ENCODE measurements around the gene ARHGDIG.
A peak's percentile ranks its signal among the peaks of the same experiment; 100 is the strongest.
"Not testable (repeated sequence)": the region's sequence is repeated elsewhere in the genome, so short reads cannot be mapped to it uniquely, and the experiment has no call there.

Gene ARHGDIG

GRCh38 chr16:264440-264951, 15.9 kb upstream of the ARHGDIG start:
- DNase-seq: no peak

GRCh38 chr16:265002-265529, 15.3 kb upstream of the ARHGDIG start:
- no peak for DNase-seq

DNA sequence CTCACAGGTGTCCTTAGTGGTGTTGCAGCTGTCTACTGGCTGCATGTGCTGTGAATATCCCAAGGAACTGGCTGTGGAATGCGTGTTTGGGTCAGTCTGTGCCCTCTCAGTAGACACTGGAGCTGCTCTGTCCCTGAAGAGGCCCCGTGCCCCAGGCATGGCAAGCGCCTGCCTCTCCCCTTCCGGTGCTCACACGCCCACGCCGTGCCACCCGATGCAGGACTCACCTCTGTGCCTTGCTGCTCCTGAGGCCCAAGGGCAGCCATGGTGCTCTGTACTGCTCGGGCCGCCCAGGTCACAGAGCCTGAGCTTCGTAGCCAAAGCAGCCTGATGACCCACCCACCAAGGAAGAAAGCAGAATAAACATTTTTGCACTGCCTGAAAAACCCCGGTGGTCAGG, 14.7 kb upstream of the ARHGDIG start:
- DNase-seq: no peak

GRCh38 chr16:266258-267164, 13.9 kb upstream of the ARHGDIG start:
- DNase-seq: no peak

DNA sequence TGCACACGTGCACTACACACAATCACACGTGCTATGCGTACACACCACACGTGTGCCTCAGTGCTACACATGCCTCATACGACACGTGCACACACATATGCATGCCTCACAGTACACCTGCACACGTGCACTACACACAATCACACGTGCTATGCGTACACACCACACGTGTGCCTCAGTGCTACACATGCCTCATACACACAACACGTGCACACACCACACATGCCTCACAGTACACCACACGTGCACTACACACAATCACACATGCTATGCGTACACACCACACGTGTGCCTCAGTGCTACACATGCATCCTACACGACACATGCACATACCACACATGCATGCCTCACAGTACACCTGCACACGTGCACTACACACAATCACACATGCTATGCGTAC, 12.8 kb upstream of the ARHGDIG start:
- not testable (repeated sequence) for DNase-seq

DNA sequence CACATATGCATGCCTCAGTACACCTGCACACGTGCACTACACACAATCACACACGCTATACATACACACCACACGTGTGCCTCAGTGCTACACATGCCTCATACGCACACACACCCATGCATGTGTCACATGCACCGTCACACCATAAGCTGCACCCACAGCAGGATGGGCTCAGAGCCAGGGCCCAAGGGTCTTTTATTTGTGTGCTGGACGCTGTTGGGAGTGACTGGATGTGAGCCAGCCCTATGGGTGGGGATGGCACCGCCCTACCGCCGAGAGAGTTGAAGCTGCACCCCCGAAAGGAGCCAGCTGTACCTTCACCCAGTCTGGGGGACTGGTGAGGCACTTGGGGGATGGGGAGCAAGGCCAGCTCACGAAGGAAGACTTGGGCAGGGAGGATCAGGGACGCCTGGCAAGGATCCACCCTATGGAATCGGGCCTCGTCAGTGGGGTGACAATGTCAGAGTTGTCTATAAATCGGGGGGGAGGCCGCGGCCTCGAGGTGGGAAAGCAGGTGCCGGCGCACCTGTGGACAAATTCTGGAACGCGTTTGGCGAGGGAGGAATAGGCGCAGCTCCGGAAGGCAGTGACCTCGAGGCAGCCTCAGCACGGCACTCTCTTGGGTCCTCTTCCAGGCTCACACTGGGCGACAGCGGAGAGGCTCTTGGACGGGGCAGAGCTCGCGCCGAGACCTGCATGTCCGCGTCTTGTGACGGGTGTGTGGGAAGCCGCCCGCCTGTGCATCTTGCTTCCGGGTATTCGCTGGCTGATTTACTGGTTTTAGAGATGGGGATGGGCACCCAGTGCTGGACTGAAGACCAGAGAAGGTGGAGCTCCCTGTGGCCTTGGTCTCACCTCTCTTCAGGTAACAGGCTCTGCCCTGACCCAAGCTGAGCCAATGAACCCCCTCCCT, 12.0 kb upstream of the ARHGDIG start:
- DNase-seq: no peak

DNA sequence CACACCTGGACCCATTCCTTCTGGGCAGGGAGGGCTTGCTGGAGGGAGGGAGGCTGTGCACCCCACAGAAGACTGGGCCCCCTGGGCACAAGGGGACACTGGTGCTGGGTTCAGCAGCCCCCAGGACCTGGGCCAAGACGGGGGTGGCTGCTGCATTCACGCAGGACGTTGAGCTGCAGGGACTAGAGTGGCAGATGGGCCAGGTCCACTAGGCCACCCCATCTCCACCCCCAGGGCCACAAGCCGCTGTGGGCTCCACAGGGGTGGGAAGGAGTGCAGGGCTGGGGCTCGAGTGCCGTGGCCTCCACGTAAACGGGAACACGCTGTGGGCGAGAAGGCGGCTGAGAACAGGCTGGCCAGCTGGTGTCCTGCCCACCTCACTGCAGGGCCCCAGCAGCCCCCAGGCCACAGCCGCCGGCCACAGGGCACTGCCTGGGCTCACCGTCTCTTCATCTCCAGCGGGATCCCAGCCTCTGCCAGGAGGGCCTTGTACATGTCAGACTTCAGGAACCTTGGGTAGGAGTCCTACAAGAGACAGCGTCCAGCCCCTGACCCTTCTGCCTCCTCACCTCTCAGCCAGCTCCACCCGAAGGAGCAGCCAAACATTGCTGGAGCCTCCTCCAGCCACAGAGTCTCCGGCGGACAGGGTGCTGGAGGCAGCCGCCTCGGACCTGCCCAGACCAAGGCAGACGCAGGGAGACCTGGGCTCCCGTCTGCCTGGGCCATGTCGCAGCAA, 11.2 kb upstream of the ARHGDIG start:
- DNase-seq: no peak

DNA sequence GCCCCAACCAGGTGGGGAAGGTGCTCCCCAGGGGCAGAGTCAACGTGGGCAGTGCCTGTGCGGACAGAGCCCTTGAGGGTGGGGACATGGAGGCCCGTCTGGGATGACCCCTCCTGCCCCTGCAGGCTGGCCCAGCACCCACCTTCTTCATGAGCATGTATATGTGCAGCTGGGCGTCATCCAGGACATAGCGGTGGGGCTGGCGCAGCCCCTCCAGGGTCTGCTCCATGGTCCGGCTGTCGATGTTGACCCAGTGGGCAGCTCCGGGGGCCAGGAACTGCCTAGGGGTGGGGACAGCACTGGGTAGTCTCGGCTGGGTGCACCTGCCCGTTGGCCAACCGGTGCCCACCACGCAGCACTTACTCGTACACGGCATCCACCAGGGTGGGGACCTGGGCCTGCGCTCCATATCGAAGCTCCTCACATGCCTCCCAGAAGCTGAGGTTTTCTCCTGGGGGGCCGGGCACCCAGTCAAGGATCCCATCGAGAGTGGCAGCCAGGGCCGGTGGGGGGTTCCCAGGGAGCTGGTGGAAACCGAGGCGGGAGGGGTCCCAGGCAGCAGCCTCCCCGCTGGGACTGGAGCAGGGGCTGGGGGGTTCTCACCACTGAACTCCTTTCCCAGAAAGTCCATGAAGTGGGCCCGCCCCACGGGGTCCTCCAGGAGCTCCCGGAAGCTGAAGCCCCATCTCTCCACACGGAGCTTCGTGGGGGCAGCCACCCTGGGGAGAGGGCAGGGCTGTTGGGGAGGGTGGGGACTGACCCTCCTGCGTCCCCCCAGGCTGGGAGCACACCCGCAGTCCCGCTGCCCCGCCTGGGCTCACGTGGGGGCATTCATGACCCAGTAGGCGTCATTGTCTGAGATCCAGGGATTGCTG, 9.8 kb upstream of the ARHGDIG start:
- DNase-seq: no peak

GRCh38 chr16:272633-273546, 7.5 kb upstream of the ARHGDIG start:
- no peak for DNase-seq

- DNase-seq: no peak
Observed at GRCh38 chr16:273547-274421, 6.6 kb upstream of the ARHGDIG start.

GRCh38 chr16:275041-275641, 5.2 kb upstream of the ARHGDIG start:
- DNase-seq: no peak

- DNase-seq: no peak
Observed at GRCh38 chr16:275786-276232, 4.6 kb upstream of the ARHGDIG start, which contains the start of gene RGS11. TSS of gene RGS11 (minus strand) at chr16:275944. CDS start at chr16:275911, 33 bp downstream.

DNA sequence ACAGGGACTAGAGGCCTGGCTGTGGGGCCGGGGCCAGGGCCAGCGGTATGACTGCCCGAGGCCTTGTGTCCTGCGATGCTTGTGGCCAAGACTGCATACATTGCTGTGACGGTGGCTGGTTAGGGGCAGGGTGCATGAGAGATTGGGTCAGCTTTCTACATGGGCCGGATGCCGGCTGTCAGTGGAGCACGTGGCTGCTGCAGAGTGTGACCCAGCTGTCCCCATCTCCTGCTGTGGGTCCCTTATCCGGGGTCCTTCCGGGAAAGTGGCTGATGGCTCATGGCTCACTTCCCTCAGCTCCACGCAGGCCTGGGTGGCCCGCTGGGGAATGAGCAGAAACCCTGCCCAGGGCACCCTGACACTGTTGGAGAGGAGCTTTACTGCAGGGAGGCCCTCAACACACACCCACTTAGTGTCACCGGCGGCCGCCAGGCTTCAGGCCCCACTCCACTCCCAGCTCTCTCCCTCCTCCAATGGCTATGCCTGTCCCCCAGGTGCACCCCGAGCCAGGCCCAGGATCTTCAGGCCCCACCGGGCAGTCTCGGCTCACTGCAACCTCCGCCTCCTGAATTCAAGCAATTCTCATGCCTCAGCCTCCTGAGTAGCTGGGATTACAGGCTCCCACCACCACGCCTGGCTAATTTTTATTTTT, 3.8 kb upstream of the ARHGDIG start:
- DNase-seq: no peak

GRCh38 chr16:278863-279366, 1.5 kb upstream of the ARHGDIG start:
- peak; percentile 23 for DNase-seq

DNA sequence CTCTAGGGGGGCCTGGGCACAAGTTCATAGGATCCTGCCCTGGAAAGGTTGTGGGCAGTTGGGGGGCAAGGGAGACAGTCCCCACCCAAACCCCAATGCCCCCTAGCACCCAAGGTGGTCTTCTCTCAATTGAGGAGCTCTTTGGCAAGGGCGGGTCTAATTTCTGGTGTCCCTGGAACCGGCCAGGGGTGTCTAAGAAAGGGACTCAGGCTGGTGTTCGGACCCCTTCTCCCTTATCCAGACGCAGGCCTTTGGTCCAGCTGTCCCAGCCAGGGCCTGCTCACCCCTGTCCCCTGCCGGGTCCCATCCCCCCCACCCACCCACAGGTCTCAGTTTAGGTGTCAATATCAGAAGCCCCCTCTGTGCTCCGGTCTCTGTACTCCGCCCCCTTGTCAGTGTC, 860 bp upstream of the ARHGDIG start:
- DNase-seq: no peak

DNA sequence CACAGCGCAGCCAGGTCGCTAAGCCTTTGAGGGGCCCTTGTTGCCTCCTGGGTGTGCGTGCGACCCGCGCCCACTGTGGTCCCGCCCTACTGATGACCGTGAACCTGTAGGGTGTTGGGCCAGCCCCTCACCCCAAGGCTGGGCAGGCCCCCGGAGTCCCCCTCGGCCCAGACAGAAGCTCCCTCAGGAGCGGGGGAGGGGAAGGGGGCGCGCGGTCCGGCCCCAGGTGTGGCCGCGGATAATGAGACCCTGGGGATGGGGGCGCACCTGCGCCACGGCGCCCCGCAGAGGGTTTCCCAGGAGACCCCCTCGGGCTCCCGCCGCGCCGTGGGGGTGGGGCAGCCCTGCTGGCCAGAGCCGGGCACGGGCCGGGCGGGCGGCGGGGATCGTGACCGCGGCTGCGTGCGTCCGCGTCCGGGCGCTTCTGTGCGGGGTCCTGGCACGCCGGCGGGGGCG, 358 bp upstream of the ARHGDIG start:
- no peak for DNase-seq

DNA sequence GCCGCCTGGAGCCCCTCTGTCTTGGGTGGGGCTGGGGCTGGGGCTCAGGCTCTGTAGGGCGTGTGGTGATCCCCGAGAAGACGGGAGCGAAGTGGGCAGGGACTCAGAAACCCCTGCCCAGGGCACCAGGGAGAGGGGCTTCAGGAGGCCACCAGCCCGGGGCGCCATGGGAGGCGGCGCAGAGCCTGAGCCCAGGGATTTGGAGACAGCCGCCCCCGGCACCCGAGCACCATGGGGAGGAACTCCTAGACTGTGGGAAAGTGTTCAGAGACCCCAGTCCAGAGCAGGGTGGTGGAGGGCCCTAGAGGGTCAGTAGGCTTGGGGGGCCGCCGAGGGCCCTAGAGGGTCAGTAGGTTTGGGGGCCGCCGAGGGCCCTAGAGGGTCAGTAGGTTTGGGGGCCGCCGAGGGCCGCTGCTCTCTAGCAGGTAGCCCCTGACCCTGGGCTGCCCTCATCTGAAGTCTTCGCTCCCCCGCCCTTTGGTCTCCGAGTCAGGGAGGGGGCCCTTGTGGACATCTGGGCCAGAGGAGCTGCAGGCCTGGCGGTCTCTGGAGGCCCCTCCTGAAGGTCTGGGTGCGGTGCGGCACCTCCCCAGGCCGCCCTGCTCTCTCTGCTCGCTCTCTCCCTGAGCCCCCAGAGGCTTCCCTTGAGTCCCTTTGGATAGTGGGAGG, 734 bp downstream of the ARHGDIG start:
- no peak for DNase-seq

Data from SHP77 treated with DMSO at 0.1 percent for 48 hours (cell line).